Hematopoietic multipotent progenitor cell (in vitro differentiated cells): ENCODE data around the gene CIAO3. TPM values are rescaled to one million over a fixed set of nuclear protein-coding genes. Genes with fewer than 3 reads are reported as not detected.

Source experiments
- DNase-seq, 3 donors: peaks; one replicate each; pipeline ENCODE4 v3.0.0-alpha.2; 2011 to 2015; ENCODE audit warnings: low read depth in 2 of 3, low spot score in 2 of 3
- total RNA-seq: library from RNA; depleted of rRNA; stranded (reverse); fragments of >200 nt; gene quantifications from one replicate; pipeline ENCODE4 v1.2.3, GENCODE V29; 2012

Gene CIAO3
- total RNA-seq, 1 donor, result 72.2 TPM

- no peak for DNase-seq
These were observed 988 bp downstream of the CIAO3 start for GRCh38 chr16:739560-740458.

DNA sequence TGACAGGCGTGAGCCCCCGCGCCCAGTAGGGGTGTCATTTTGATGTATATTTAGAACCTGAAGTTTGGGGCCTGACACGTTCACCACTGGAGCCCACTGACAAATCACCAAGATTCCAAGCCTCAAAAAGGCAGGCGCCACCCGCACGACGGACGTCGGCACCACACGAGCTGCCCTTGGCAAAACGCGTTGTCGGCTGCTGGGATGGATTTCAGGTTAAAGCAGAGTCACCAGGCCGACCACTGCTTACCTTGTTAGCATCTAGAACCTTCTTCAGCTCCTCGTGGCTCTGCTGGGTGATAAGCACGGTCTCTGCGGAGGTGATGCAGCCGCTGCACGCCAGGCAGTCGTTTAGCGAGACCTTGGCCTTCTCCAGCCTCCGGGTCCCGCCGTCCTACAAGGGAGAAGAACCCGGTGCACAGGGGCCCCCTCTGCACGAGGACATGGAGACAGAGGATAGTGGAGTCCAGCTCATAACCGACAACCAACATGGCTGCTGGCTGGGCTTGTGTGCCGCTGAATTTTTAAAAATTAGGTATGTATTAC, 3.8 kb downstream of the CIAO3 start:
- DNase-seq, result no peak

- no peak for DNase-seq
These were observed 4.8 kb downstream of the CIAO3 start for GRCh38 chr16:735982-736453.

GRCh38 chr16:734981-735881, 5.6 kb downstream of the CIAO3 start:
- DNase-seq, result no peak

DNA sequence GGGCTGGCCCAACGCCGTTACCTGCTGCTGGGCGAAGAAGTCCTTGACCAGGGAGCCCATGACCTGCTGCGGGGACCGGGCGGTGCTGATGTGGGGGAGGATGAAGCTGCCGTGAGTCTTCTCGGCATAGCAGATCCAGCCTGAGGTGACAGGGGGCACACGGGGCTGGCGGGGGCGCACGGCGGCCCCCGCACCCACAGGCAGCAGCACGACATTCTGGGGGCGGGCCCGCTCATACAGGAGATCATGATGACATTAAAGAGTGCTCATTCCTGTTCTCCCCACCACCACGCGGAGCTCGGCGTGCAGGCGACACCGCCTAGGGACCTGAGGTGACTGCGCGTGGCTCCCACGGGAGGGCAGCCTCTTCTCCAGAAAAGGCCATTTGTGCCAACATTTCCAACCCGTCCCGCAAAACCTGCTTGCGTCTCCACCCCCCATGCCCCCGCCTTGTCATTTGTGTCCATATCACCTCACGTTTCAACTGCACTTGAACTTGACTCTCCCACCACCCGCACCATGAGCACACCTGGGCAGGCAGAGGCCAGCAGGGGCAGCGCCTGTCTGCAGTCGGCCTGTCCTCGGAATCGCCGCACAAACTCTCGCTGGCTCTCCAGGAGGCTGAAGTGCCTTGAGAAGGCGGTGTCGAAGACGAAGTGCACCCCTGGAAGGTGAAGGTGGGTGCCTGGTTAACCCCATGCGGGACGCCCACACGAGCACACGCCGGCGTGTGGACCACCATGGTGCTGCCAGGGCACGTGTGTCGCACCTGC, 6.4 kb downstream of the CIAO3 start:
- DNase-seq, result no peak

DNA sequence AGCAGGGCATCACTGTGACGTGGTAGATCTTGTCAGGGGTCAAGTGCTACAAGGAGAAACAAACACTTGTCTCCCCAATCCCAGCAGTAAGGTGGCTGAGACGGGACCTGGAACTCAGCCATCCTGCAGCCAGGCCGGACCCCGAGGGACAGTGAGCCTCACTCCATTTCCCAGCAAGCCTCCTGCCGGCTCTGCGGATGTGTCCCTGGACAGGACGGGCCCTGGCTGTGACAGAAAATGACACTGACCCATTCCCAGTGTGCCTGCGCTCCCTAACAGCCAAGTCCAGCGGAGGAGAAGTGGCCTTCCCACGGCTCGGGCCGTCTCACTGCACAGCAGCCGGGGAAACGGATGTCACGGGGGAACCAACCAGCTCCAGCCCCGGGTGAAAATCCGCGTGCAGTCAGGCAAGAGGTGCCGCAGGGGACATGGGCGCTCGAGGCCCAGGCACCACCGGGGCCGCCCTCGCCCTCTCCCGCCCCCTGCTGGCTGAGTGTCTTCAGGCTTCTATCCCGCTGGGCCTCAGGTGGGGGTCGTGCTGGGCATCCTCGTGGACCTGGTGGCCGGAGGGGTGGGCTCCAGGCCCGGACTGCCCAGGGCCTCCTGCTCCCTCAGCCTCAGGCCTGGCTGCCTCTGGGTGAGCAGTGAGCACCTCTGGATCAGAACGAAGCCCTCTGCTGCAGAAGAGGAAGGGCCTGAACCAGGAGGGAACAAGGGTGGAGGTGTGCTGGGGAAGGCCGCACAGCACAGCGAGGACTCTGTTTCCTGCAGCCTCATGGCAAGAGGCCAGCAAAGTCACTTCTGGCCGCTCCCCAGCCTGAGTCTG, 7.2 kb downstream of the CIAO3 start:
- DNase-seq, result peak in 1 of 3 donors; percentile 46

DNA sequence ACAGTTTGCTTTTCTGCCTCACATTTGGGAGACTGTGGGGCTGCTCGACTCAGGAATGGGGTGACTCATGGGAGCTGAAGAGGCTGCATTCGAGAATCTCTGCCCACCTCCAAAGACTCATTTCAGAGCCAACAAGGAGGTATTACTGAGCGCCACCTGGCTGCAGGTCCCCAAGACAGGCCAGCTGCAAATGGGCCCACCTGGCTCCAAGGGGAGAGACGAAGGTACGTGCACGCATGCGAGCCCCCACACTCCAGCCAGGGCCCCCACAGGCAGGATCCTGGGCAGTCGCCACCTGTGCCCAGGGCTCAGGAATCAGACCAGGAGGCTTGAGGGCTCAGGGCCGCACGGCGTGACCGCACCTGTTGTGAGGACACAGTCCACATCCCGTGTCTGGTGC, 7.9 kb downstream of the CIAO3 start:
- no peak for DNase-seq

DNA sequence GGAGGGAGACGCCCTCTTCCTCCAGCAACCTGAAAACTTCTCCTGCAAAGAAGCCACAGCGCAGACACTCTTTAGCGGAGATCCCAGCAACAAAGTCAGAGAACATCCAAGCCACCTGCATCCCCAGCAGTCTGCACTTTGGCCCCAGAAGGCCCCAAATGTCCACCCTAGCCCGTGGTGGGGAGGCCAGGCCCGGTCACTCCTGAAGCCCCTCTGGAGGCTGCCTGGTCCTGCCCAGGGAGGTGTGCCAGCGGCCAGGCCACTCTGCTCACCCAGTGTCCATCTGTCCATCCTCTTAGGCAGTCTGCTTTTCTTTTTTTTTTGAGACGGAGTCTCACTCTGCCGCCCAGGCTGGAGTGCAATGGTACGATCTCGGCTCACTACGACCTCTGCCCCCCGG, 8.5 kb downstream of the CIAO3 start:
- DNase-seq, result no peak

GRCh38 chr16:730666-731509, 9.9 kb downstream of the CIAO3 start:
- DNase-seq, result no peak

DNA sequence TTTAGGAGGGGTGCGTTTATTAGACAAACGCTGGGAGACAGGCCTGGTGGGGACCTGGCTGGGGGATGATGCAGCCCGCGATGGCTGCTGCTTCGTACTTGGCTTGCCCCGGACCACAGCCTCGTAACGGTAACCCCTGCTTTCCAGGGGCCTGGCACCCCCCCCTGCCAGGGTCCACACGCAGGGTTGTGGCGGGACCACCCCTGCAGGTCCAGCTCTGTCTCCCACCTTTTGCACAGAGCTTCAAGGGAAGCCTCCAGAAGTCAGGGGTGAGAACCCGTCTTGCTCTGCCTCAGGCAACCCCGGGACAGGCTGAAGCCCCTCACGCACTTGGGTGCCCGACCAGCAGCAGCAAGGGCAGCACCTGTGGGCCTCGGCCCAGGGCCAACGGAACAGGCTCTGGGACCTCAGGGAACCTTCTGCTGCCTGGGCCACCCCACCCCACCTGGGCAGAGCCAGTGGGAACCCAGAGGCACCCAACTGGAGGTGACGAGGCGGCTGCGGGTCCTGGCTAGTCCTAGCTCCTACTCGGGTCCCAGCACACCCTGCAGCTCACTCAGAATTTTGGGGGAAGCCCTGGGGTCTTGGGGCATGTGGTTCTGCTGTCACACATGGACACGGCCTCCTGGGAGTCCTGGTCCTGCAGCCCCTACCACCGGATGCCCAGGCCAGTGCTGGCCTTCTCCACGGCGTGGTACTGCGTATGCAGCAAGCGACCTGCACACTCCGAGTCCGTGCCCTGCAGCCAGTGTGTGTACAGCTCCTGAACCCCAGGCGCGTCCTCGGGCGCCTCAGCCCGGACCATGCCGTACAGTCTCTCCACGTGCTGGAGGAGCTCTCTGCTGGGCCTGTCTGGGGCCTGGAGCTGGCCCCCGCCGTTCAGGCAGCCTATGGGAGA, 10.8 kb downstream of the CIAO3 start:
- DNase-seq, result no peak

GRCh38 chr16:728890-729744, 11.7 kb downstream of the CIAO3 start:
- no peak for DNase-seq

GRCh38 chr16:728131-728889, 12.5 kb downstream of the CIAO3 start:
- peak in 1 of 3 donors; percentile 47 for DNase-seq

DNA sequence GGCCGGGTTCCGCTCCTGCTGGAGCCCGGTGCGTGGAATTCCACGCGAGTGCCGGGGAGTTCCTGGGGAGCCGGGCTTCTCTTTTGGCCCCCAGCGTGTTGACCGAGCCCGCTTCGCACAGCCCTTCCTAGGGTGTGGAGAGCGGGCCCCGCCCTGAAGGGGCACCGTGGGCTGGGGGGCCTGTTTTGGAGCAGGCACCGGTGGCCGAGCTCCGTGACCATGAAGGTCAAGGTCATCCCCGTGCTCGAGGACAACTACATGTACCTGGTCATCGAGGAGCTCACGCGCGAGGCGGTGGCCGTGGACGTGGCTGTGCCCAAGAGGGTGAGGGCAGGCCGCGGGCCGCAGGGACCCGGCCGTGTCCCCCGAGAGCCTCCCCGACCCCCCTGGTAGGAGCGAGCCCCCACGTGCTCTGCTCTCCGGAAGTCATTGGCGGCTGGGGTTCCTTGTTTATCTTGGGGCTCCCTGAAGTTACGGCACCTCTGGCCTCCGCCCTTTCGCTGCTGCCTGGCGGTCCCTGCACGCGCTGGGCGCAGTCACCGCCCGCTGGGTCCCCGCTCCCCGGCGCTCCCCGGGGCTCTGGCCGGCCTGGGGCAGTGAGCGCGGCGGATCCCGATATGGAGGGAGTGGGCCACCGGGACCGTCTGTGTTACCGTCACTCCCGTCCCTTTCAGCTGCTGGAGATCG, 13.4 kb downstream of the CIAO3 start:
- no peak for DNase-seq

DNA sequence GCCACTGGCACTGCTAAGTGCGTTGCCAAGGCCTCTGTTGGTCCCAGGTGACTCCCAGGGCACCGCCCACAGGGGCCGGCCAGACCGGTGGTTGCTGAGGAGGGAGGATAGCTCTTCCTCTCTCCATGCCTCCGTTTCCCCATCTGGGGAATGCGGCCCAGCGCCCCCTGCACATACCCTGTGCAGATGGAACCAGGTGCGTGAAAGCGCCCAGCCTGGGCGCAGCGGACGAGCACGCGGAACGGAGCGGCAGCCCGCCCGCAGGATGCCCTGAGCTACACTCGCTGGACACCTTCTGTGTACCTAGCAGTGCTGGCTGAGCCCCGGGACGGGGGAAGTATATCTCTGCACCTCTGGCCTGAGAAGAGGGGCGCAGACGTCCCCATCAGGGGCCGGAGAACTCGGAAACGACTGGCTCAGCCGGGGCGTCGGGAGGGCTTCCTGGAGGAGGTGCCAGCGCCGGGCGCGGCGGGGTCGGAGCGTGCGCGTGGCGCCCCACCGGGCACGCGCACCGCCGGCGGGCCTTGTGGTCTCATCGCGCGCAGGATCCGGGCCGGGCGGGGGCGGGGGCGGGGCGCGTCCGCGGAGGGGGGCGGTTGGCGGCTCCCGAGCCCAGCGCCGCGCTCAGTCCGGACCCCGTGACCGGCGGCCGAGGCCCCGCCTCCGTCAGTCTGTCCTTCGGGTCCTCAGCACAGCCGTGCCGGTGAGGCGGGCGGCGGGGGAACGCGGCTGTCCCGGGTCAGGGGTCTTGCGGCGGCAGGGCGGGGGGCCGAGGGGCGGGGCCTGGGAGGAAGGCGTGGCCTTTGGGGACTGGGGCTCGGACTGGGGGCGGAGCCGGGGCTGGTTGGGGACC, 14.1 kb downstream of the CIAO3 start, which contains the start of the genes CCDC78 and HAGHL:
CCDC78 (minus strand) TSS at position 6 of the 853 bp plus-strand sequence. CDS start 76 bp downstream, outside the sequence.
HAGHL (plus strand) TSS at position 669 of the 853 bp plus-strand sequence. CDS start 404 bp downstream, outside the sequence.
- no peak for DNase-seq
